HG02840 (cell line): Measurements from ENCODE around the gene KIF2C.
"Not testable (repeated sequence)": the region's sequence is repeated elsewhere in the genome, so short reads cannot be mapped to it uniquely, and the experiment has no call there.

Experiments
- ATAC-seq: cut with Tn5 transposase; IDR thresholded peaks from one replicate; pipeline ENCODE4 v1.9.1; 2021; ENCODE audit warnings: mild to moderate bottlenecking, moderate library complexity, moderate number of reproducible peaks; ENCODE audit not compliant: unreplicated experiment, low FRiP score

Gene KIF2C

DNA sequence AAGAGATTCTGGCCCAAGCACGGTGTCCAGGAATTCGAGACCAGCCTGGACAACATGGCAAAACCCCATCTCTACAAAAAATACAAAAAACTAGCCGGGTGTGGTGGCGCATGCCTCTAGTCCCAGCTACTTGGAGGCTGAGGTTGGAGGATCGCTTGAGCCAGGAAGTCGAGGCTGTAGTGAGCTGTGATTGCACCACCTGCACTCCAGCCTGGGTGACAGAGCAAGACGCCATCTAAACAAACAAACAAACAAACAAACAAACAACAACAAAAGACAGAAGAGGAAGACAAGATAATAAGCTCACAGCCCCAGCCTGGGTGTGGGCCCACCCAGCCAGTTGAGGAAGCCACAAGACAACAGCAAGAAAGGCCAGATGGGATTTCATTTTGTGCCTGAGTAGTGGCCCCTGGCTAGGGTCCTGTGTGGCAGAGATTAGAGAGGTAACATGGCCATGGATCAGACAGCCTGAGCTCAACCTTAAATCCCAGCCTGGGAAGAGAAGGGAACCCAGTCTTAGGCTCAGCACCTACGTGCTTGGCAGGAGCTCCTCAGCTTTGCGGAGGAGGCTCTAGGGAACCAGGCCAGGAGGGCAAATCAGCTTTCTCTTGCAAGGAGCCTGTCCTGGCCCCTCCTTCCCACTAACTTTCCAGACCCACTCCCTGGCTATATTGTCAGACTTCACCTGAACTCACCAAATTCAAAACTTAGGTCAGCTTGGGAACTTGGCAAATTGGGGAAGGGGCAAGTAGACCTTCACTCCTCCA, 53.3 kb downstream of the KIF2C start:
- no peak for ATAC-seq

DNA sequence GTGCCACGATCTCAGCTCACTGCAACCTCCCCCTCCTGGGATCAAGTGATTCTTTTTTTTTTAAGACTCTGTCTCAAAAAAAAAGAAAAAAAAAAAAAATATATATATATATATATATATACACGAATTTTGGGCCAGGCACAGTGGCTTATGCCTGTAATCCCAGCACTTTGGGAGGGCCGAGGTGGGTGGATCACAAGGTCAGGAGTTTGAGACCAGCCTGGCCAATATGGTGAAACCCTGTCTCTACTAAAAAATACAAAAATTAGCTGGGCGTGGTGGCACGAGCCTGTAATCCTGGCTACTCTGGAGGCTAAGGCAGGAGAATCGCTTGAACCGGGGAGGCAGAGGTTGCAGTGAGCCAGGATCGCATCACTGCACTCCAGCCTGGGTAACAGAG, 58.2 kb downstream of the KIF2C start:
- not testable (repeated sequence) for ATAC-seq

DNA sequence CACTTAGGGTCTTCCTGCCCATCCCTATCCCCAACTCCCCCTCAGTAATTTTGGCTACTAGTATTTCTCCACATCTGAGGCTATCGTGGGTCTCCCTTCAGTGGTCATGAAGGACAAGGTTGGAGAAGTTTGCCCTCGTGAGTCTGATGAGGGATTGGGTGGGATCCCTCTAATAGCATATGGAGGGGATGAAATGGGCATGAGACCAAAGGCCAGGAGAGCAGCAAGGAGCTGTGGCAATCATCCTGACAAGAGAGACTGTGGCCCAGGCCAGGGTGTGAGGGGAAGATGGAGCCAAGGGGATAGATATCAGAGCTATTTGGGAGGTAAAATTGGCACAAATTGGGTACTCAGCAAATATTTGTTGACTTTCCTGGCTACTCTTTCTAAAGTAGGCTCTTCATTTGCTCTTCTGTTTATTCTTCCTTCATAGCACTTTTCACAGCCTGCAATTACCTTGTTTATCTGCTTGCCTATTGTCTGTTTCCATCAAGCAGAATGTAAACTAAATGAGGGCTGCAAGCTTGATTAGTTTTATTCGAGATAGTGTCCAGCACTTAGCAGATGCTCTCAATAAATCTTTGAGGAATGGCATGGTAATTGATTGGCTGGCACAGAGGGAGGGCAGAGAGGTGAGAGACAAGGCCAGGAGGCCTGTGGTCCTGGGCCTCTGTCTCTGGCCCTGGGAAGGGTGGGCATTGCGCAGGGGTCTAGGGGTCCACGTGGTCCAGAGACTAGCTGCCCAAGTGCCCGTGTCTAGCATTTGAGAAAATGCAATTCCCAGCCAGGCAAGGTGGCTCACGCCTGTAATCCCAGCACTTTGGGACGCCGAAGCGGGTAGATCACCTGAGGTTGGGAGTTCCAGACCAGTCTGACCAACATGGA, 59.1 kb downstream of the KIF2C start:
- ATAC-seq = no peak

DNA sequence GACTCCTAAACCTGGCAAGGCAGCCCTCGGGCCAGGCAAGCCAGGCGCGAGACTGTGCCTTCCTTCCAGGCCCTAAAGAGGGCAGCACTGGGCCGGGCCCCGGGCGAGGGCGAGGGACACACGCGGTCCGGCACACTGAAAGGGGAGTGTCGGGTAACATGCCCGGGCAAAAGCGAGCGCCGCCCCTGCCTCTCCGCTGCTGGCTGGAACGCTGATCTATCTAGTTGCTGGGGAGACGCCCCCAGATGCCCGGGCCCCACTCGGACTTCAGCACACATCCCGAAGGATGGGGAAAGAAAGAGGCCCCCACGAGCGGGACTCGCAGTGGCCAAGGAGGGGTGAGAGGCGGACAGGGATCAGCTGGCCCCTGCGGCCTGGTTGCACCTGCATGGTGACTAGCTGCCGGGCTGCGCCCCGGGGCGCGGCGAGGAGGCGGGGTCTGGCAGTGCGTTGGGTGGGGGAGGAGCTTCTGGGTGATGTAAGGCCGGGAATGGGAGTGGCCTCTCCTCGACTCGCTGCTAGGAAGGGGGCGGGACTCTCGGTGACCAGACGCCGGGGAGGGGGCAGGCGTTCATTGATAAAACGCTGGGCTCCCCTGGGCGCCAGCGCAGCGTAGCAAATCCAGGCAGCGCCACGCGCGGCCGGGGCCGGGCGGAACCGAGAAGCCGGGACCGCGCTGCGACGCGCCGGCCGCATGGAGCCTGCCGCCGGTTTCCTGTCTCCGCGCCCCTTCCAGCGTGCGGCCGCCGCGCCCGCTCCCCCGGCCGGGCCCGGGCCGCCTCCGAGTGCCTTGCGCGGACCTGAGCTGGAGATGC, 60.3 kb downstream of the KIF2C start, which contains the start of gene PLK3:
TSS of gene PLK3 (plus strand) at position 608 of the 815 bp plus-strand sequence. CDS start at position 695, 87 bp downstream.
- peak; percentile 77 for ATAC-seq

DNA sequence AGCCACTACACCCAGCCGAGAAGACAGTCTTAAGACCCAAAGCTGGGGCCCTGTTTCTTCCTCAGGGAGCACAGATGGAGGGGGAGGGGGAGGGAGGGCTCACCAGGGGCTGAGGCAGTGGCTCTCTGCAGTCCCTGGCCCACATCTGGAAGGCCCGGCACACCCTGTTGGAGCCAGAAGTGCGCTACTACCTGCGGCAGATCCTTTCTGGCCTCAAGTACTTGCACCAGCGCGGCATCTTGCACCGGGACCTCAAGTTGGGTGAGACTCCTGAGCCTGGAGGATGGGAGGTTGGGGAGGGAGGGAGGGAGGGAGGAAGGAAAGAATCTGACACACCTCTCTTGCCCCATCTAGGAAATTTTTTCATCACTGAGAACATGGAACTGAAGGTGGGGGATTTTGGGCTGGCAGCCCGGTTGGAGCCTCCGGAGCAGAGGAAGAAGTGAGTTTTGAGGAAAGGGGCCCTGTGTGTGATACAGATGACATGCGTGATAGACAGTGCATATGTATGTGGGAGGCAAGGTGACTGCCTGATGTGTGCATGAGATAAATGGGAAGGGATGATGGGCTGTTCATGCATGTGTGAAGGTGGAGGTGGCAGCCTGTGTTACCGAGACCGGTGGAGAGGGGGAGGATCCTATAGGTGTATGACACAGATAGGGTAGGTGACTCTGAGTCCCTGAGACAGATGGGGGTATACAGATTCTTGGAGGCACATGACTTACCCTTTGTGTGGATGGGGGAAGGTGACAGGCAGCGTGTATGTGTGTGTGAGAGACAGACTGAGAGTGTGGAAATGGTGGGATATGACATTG, 62.1 kb downstream of the KIF2C start:
- no peak for ATAC-seq

DNA sequence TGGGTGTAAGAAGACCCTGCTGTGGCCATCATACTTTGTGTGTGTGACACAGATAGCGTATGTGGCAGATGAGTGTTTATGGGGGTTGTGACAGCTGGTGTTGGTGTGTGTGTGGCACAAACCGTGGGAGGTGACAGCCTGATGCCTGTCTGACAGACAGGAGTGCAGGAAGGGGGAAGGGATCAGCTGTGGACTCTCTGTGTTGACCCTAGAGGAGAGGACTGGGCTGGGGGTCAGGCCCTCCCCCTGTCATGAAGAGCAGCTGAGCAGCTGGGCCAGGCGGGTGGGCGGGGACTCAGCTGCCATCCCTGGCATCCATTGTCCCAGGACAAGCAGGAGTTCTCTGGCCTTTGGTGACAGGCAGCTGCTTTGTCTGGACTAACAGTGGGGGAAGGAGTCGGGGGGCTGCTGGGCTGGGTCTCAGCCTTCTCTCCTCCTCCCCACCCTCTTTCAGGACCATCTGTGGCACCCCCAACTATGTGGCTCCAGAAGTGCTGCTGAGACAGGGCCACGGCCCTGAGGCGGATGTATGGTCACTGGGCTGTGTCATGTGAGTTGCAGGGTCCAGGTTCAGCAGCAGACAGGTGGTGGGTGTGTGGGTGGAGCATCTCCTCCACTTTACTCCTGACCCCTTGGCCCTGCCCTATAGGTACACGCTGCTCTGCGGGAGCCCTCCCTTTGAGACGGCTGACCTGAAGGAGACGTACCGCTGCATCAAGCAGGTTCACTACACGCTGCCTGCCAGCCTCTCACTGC, 62.8 kb downstream of the KIF2C start:
- no peak for ATAC-seq

DNA sequence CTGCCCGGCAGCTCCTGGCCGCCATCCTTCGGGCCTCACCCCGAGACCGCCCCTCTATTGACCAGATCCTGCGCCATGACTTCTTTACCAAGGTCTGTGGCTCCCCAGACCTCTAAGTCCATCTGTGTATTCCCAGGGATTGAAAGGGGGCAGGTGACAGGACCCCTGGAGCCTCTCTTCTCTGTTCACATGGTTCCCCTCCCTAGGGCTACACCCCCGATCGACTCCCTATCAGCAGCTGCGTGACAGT, 63.4 kb downstream of the KIF2C start:
- no peak for ATAC-seq

DNA sequence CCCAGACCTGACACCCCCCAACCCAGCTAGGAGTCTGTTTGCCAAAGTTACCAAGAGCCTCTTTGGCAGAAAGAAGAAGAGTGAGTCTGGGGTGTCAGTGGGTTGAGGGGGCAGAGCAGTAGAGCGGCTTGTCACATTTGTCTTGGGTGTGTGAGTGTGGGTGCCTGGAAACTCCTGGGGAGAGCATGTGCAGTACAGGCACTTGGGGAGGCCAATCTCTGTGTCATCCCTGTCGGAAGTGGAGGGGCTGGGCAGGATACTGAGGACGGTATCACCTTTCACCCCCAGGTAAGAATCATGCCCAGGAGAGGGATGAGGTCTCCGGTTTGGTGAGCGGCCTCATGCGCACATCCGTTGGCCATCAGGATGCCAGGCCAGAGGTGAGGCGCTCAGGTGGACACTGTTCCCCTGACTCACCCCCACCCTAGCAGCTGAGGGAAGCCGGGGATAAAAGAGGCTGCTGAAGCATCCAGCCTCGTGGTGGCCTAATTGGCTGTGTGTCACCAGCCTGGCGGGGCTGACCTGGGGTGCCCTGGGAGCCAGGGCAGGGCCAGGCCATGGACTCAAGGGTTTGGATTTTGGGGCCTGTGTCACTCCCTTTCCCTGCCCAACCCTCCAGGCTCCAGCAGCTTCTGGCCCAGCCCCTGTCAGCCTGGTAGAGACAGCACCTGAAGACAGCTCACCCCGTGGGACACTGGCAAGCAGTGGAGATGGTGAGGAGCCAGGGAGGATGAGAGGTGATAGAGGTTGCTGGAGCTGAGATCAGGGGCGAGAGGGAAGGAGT, 63.9 kb downstream of the KIF2C start:
- no peak for ATAC-seq

DNA sequence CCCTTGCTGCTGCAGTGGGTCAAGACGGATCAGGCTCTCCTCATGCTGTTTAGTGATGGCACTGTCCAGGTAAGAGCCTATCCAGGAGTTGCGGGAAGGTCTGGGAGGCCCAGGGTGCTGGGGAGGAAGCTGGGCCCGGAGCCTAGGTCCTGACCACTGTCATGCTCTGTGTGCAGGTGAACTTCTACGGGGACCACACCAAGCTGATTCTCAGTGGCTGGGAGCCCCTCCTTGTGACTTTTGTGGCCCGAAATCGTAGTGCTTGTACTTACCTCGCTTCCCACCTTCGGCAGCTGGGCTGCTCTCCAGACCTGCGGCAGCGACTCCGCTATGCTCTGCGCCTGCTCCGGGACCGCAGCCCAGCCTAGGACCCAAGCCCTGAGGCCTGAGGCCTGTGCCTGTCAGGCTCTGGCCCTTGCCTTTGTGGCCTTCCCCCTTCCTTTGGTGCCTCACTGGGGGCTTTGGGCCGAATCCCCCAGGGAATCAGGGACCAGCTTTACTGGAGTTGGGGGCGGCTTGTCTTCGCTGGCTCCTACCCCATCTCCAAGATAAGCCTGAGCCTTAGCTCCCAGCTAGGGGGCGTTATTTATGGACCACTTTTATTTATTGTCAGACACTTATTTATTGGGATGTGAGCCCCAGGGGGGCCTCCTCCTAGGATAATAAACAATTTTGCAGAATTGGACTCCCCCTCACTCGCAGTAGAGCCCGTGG, 65.8 kb downstream of the KIF2C start:
- no peak for ATAC-seq

DNA sequence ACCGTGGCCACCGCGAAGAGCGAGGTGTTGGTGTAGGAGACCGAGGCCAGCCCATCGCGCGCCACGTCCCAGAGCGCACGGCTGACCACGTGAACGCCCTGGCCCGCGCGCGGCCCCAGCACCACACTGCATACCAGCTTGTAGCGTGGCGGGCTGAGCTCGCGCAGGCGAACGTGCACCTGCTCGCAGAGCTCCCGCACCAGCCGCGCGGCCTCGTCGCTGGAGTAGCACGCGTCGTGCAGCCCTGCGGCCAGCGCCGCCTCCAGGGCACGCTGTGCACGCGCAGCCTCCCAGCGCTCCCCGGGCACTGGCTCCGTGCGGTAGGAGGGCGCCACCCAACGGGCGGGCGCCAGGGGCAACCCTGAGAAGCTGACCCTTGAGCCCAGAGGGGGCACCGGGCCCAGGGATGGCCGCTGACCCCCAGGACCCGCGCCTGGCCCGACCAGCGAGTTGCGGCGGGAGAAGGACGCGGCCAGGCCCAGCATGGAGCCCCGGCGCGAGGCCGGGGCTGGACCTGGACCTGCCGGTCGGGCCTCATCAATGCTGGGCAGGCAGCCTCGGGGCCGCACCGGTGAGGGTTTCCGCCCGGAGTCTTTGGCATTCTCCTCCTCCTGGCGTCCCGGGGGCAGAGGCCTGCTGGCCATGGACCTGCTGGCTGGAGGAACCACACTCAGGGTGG, 66.5 kb downstream of the KIF2C start:
- ATAC-seq = no peak

DNA sequence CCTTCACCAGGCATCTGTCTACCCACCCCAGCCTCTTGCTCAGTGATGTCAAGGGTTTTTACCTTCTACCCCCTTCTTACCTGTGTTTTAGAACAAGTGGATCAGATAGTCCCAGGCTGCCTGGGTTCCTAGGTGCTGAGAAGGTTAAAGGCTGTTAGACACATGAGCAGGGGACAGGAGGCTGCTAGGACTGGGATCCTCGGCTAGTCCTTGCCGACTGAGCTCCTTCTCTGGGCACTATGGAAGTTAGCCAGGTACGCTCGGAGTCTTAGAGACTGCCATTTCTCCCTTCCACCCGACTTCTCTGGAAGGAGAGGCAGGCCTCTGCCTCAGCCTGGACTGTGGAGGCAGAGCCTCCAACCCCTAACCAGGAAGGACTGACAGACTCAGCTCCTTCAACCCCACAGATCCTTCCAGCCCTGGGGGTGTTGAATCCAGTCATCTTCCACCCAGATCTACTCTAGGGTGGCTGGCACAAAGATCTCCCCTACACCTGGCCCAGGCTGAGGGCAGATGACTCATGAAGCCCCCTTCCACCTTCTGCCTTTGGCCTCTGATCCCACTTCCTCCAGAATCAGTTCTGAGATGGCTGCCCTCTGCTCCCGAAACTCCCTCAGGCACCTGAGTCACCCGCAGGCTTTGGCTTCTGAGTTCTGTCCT, 67.2 kb downstream of the KIF2C start, which contains the start of gene DYNLT4:
TSS of gene DYNLT4 (minus strand) at position 648 of the 660 bp plus-strand sequence. CDS start 683 bp downstream, outside the sequence.
- no peak for ATAC-seq

DNA sequence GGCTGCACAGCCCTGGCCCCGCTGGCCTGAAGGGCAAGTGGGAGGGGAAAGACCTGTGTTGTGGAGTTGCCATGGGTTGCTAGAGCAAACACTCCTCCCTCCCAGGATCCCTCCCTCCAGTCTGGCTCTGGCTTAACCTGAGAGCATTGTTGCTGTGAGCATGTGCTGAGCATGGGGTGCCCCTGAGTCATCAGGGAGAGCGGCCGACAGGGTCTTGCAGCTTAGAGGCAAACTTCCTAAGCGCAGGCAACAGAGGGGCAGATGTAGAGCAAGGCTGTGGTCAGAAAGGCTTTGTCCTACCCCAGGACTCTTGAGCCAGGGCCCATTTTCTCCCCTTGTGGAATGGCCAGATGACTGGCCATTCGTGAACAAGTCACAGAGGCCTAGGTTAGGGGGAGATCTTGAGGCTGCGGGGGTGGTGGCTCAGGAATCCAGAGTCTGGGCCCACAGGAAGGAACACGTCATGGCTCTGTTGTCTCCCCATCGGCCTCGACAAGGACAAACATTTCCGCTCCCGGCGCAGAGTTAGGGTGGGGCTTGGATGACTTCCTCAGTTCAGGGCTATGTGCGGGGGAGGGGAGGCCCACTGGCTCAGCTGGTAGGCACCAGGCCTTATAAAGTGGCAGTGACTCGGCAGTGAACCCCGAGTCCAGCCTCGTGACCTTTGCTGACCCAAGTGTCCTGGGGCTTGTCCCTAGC, 67.9 kb downstream of the KIF2C start:
- no peak for ATAC-seq

DNA sequence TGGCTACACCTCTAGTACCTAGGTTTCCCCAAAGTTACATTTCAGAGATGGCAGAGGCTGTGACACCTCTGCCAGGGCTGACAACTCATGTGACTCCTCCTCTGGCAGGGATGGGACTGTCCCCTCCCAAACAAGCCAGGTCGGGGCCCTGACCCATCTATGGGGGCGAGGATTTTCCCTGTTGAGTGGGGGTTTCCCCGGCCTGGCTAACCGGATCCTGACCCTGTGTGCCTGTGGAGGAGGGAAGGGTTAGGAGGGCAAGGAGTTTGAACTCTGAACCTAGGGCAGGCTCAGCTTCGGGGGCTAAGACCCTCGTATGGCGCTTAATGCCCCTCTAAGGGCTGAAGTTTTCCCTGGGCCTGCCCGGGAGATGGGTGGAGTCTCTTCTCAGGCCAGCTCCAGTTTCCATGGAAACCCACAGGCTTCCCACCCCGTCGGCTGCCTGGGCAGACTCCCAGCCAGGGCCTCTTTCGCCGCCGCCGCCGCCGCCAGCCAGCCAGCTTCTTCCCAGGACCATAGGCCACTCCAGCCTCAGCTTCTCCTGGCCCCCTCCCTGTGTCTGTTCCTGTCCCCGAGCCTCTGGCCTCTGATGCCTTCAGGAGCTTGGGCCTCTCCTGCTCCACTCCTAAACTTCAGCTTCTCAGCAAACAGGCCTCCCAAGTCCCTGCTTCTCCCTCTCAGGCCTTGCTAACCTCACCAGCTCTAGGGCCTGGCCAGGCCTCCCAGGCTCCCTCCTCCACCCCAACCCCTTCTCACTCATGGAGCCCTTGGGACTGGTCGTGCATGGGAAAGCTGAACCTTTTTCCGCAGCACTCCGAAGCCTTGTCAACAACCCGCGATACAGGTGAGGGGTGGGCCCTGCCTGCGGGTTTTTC, 68.7 kb downstream of the KIF2C start, which contains the start of gene BTBD19:
TSS of gene BTBD19 (plus strand) at position 461 of the 875 bp plus-strand sequence. CDS start at position 759, 298 bp downstream.
- ATAC-seq = no peak

DNA sequence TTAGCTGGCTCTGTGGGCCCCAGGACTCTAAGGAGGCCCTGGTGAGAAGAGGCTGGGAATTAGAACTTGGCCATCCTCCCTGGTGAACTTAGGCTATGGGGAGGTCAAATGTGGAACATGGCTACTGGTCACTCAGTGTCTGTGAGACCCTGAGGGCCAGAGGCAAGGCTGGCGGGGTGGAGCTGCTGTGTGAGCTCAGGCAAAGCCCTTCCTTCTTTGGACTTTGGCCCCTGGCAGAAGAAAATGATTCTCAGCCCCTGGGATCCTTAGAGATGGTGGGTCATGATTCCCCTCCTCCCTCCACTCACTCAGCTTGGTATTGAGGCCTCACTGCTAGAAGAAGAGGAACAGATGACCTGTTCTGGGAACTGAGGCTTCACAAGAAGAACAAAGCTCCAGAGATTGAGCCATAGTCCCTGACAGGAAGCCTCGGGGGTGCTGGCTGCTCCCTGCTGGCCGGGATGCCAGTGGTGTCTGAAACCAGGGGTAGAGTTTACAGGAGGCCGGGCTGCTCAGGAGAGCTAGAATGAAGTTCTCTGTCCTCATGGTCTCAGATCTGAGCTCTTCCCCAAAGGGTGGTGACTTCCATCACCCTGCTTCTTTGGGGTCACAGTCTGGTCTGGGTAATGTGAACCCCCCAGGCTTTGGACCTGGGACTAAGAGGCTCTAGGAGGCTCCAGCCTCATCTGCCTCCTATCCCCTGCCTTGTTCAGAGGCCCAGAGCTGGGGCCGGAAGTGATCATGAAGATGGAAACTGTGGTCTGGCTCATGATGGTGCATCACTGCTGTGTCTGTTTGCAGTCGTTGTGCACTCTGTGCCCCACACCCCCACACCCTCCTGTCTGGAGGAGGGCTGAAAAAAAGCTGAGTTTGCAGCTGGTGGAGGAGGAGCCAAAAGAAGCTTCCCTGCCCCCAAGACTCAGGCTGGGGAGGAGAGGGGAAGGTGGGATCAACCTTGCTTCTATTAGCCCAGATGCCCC, 69.6 kb downstream of the KIF2C start:
- ATAC-seq = peak; percentile 29
